ENCODE measurements around the gene FBXO17. TPM values are rescaled to one million over a fixed set of nuclear protein-coding genes. Genes with fewer than 3 reads are reported as not detected.

FBXO17 gene
- total RNA-seq, 2 donors from 2014 or later, result 18.8 to 25.2 TPM

GRCh38 chr19:38899447-38900201 is 75.9 kb downstream of the FBXO17 start, which contains the start of the genes NFKBIB and SIRT2:
Gene NFKBIB (plus strand): TSS chr19:38899969. CDS start chr19:38900033, 64 bp downstream.
Gene SIRT2 (minus strand): TSS chr19:38899618. CDS start chr19:38899521, 97 bp downstream.
- DNase-seq (peak; percentile 100), ATAC-seq (peak; percentile 97)
- H3K4me3 ChIP-seq, result peak within 1 kb of the TSS; percentile 73 to 79
- H3K27me3 ChIP-seq, result no peaks in the 10 kb centered on the region
- peak within 1 kb of the TSS; percentile 67 to 93 (median 84) for H3K27ac ChIP-seq
- peaks cover 32% of the 10 kb centered on the region for H3K4me1 ChIP-seq
- WGBS, 2 donors, result 0 to 1% methylated on average over 5 to 60 of the region's 64 CpGs
- TF ChIP-seq CTCF (IDR thresholded peaks at IDR 0.05), result peak in 2 of 7 experiments; percentile 0 to 16
- peak; percentile 29 to 83 (median 78) for TF ChIP-seq POLR2A (IDR thresholded peaks at IDR 0.05)
- intact Hi-C loops (cut with DNase I), result no loop called here
- H3K36me3 ChIP-seq (replicated peaks in 1 of 2; ENCODE audit: insufficient read depth in 1 of 2, low read depth in 2 of 2), result no peaks in the 10 kb centered on the region
- no peaks in the 10 kb centered on the region for H3K9me3 ChIP-seq

- 8 to 11% methylated on average over 11 to 25 of the region's 25 CpGs for WGBS, 2 donors
- intact Hi-C loops (cut with DNase I), result no loop called here
- ATAC-seq, result no peak
- H3K4me1 ChIP-seq, result peaks cover 32% of the 10 kb centered on the region
- H3K36me3 ChIP-seq (replicated peaks in 1 of 2; ENCODE audit: insufficient read depth in 1 of 2, low read depth in 2 of 2), result no peaks in the 10 kb centered on the region
- no peaks in the 10 kb centered on the region for H3K27me3 ChIP-seq
- H3K27ac ChIP-seq, result peak overlapping the region; percentile 67 to 88 (median 74)
- H3K9me3 ChIP-seq, result no peaks in the 10 kb centered on the region
- peak overlapping the region; percentile 31 to 79 for H3K4me3 ChIP-seq
- peak in 1 of 4 donors; percentile 22 for DNase-seq
- TF ChIP-seq POLR2A (IDR thresholded peaks at IDR 0.05) (no peak), CTCF (IDR thresholded peaks at IDR 0.05) (no peak)
These were observed 76.6 kb downstream of the FBXO17 start for GRCh38 chr19:38898788-38899446.

- H3K27ac ChIP-seq, result no peak overlapping the region
- intact Hi-C loops (cut with DNase I), result no loop called here
These were observed 80.6 kb downstream of the FBXO17 start for GRCh38 chr19:38894968-38895367.

GRCh38 chr19:38893341-38893771 is 82.2 kb downstream of the FBXO17 start:
- H3K27me3 ChIP-seq, result no peaks in the 10 kb centered on the region

More at GRCh38 chr19:38894968-38895367, 80.6 kb downstream of the FBXO17 start:
- H3K4me3 ChIP-seq, result no peak overlapping the region
- no peaks in the 10 kb centered on the region for H3K9me3 ChIP-seq
- DNase-seq (no peak), ATAC-seq (no peak)
- WGBS, 2 donors, result 75 to 80% methylated on average over 9 of the region's 9 CpGs
- peaks cover 0 to 2% of the 10 kb centered on the region in 2 donors for H3K36me3 ChIP-seq (replicated peaks in 1 of 2; ENCODE audit: insufficient read depth in 1 of 2, low read depth in 2 of 2)
- H3K27me3 ChIP-seq, result no peaks in the 10 kb centered on the region
- peaks cover 17% of the 10 kb centered on the region for H3K4me1 ChIP-seq
- no peak for TF ChIP-seq CTCF (IDR thresholded peaks at IDR 0.05)
- no peak for TF ChIP-seq POLR2A (IDR thresholded peaks at IDR 0.05)

More at GRCh38 chr19:38893341-38893771, 82.2 kb downstream of the FBXO17 start:
- peaks cover 0 to 10% of the 10 kb centered on the region in 2 donors for H3K36me3 ChIP-seq (replicated peaks in 1 of 2; ENCODE audit: insufficient read depth in 1 of 2, low read depth in 2 of 2)
- no peak for TF ChIP-seq POLR2A (IDR thresholded peaks at IDR 0.05)
- TF ChIP-seq CTCF (IDR thresholded peaks at IDR 0.05), result no peak
- 90 to 91% methylated on average over 10 to 14 of the region's 14 CpGs for WGBS, 2 donors
- H3K9me3 ChIP-seq, result no peaks in the 10 kb centered on the region
- peak; percentile 10 for ATAC-seq
- H3K4me3 ChIP-seq, result no peak overlapping the region
- no peak overlapping the region for H3K27ac ChIP-seq
- DNase-seq, result no peak
- intact Hi-C loops (cut with DNase I), result no loop called here
- peaks cover 9% of the 10 kb centered on the region for H3K4me1 ChIP-seq
